Kidney (tissue), 14 donors: ENCODE measurements around the gene ATP7B. TPM values are rescaled to one million over a fixed set of nuclear protein-coding genes. Genes with fewer than 3 reads are reported as not detected.

Source experiments
- DNase-seq, 5 donors: peaks; one replicate each; pipeline ENCODE4 v3.0.0-alpha.2; 2013 to 2020
- FAIRE-seq: peaks from 2 replicates; lab custom pipeline; 2012; peaks lifted over from hg19 to GRCh38; lab: Jason Lieb, UNC
- H3K27ac ChIP-seq, 2 donors: one replicate each; pipeline ENCODE4 v1.7.0; 2013; ENCODE audit warnings: low read depth in 2 of 2, low read length in 2 of 2, inconsistent platforms in 1 of 2
- H3K27me3 ChIP-seq: one replicate; pipeline ENCODE4 v1.7.1; 2013; ENCODE audit warnings: low read length, inconsistent platforms; ENCODE audit not compliant: control insufficient read depth, insufficient read depth
- H3K36me3 ChIP-seq, 3 donors: one replicate each; pipeline versions ENCODE4 v1.7.0 to v1.7.1; 2013; ENCODE audit warnings: low read length in 3 of 3, control low read depth in 1 of 3, inconsistent platforms in 1 of 3; ENCODE audit not compliant: insufficient read depth in 3 of 3, control insufficient read depth in 2 of 3
- H3K4me1 ChIP-seq, 3 donors: one replicate each; pipeline versions ENCODE4 v1.7.0 to v1.7.1; 2013; ENCODE audit warnings: low read length in 3 of 3, inconsistent platforms in 1 of 3, low read depth in 1 of 3; ENCODE audit not compliant: control insufficient read depth in 2 of 3, insufficient read depth in 2 of 3
- H3K4me3 ChIP-seq, 3 donors: one replicate each; pipeline versions ENCODE4 v1.7.0 to v1.8.1; 2013; ENCODE audit warnings: low read length in 3 of 3, control low read depth in 1 of 3, inconsistent platforms in 1 of 3
- H3K9ac ChIP-seq, 3 donors: one replicate each; pipeline versions ENCODE4 v1.7.0 to v1.7.1; 2013; ENCODE audit warnings: low read length in 3 of 3, control low read depth in 1 of 3, inconsistent platforms in 1 of 3
- H3K9me3 ChIP-seq, 3 donors: one replicate each; pipeline versions ENCODE4 v1.7.0 to v1.7.1; 2013; ENCODE audit warnings: low read length in 3 of 3, control low read depth in 1 of 3, inconsistent platforms in 1 of 3; ENCODE audit not compliant: control insufficient read depth in 2 of 3, insufficient read depth in 1 of 3
- intact Hi-C: fragments of 100-400 bp; cut with DNase I; formaldehyde crosslinking; loops from one replicate; pipeline ENCODE4 v1.11.1; 2022
- polyA plus RNA-seq: library from polyadenylated mRNA; stranded (reverse); fragments of 350-450 nt; fragmentation: Illumina TruSeq; extraction: RNeasy Lipid Tissue Mini Kit (QIAGEN cat#74804); gene quantifications from one replicate; pipeline ENCODE4 v1.2.3, GENCODE V29; 2014; ENCODE audit warnings: low read depth, low replicate concordance; ENCODE audit not compliant: insufficient read depth
- total RNA-seq: library from RNA; stranded (reverse); fragmentation: NEBNext Ultra II Directional; extraction: Animal tissue kit (Norgen Biotek cat#: 25700); gene quantifications from one replicate; pipeline ENCODE4 v1.2.1, GENCODE V29; 2021
- TF ChIP-seq, protein P1 (sequence below): IDR thresholded peaks from 3 replicates; pipeline ENCODE4 v1.5.1; 2012; ENCODE audit warnings: mild to moderate bottlenecking, moderate library complexity, borderline replicate concordance; ENCODE audit not compliant: insufficient read depth; ENCODE audit errors: extremely low read depth
- donor health status: control.
- donor health status: control.
- donor health status: control.
- donor health status: control.
- donor health status: control.
- donor health status: DM: yes; HTN: yes; CAD: no.
- donor health status: Normal renal cell carcinoma (clear cell type).

The ATP7B gene
- total and polyA plus RNA-seq, 2 donors from 2014 or later, result 2.0 to 5.7 TPM

DNA sequence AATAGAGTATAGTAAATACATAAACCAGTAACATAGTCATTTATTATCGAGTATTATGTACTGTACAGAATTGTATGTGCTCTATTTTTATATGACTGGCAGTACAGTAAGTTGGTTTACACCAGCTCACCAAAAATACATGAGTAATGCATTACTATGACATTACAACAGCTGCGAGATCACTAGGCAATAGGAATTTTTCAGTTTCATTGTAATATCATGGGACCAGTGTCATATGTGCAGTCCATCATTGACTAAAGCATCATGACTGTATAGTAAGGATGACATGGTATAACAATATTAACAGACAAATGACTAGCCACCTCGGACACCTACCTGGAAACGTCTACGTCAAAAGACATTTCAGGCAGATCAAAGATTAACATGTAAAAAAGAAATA is 33.6 kb downstream of the ATP7B start:
- H3K27ac ChIP-seq, result no peak overlapping the region
- no peak for DNase-seq
- TF ChIP-seq, protein P1, sequence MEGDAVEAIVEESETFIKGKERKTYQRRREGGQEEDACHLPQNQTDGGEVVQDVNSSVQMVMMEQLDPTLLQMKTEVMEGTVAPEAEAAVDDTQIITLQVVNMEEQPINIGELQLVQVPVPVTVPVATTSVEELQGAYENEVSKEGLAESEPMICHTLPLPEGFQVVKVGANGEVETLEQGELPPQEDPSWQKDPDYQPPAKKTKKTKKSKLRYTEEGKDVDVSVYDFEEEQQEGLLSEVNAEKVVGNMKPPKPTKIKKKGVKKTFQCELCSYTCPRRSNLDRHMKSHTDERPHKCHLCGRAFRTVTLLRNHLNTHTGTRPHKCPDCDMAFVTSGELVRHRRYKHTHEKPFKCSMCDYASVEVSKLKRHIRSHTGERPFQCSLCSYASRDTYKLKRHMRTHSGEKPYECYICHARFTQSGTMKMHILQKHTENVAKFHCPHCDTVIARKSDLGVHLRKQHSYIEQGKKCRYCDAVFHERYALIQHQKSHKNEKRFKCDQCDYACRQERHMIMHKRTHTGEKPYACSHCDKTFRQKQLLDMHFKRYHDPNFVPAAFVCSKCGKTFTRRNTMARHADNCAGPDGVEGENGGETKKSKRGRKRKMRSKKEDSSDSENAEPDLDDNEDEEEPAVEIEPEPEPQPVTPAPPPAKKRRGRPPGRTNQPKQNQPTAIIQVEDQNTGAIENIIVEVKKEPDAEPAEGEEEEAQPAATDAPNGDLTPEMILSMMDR, result no peak
- H3K4me1 ChIP-seq, result no peaks in the 10 kb centered on the region
- no peak overlapping the region for H3K4me3 ChIP-seq
- intact Hi-C loops, result no loop called here
- no peaks in the 10 kb centered on the region for H3K27me3 ChIP-seq
- FAIRE-seq, result no peak
- H3K9me3 ChIP-seq, result no peaks in the 10 kb centered on the region
- H3K36me3 ChIP-seq, result no peaks in the 10 kb centered on the region
- H3K9ac ChIP-seq, result no peak overlapping the region

DNA sequence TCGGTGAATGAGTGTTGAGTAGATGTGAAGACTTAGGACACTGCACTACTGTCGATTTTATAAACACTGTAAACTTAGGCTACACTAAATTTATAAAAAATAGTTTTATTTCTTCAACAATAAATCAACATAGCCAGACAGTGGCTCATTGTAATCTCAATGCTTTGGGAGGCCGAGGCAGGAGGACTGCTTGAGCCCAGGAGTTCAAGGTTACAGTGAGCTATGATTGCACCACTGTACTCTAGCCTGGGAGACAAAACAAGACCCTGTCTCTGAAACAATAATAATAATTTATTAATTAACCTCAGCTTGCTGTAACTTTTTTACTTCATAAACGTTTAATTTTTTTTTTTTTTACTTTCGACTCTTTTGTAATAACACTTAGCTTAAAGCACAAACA is 34.4 kb downstream of the ATP7B start:
- Histone ChIP-seq H3K27ac (no peak overlapping the region), H3K9me3 (no peaks in the 10 kb centered on the region), H3K4me3 (no peak overlapping the region), H3K36me3 (no peaks in the 10 kb centered on the region), H3K9ac (no peak overlapping the region), H3K4me1 (no peaks in the 10 kb centered on the region), H3K27me3 (no peaks in the 10 kb centered on the region)
- intact Hi-C loops, result no loop called here
- TF ChIP-seq, protein P1, result no peak
- FAIRE-seq (no peak), DNase-seq (no peak)

DNA sequence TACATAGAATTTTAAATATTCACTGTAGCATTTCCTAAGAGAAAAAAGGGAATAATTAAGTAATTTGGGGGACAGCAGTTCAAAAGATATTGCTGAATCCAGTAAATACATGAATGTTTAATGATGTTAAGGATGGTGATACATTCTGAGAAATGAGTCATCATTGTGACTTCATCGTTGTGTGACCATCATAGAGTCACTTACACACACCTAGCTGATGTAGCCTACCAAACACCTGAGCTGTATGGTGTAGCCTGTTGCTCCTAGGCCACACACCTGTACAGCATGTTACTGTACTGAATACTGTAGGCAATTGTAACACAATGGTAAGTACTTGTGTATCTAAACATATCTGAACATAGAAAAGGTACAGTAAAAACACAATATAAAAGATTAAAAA is 34.8 kb downstream of the ATP7B start:
- no peaks in the 10 kb centered on the region for H3K36me3 ChIP-seq
- no peak overlapping the region for H3K4me3 ChIP-seq
- H3K9ac ChIP-seq, result no peak overlapping the region
- FAIRE-seq, result no peak
- H3K27ac ChIP-seq, result no peak overlapping the region
- TF ChIP-seq, protein P1, result no peak
- H3K4me1 ChIP-seq, result no peaks in the 10 kb centered on the region
- no peaks in the 10 kb centered on the region for H3K9me3 ChIP-seq
- intact Hi-C loops, result no loop called here
- no peaks in the 10 kb centered on the region for H3K27me3 ChIP-seq
- DNase-seq, result no peak

DNA sequence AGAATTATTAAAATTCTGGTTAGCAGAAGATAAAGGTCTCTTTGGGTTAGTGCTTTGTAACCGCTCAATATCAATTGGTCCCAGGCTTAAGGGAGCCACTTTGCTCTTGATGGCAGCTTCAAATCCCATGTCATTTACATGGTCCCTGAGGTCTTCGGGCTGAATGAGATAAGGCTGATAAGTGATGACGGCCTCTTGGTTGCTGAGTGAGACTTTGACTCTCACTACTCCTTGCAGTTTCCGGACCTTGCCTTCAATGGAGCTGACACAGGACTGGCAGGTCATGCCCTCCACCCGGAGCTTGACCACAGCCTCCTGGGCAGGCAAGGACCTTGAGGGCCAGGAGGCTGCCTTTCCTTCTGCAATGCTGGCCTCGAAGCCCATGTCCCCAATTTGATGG is 36.8 kb downstream of the ATP7B start:
- FAIRE-seq, result no peak
- Histone ChIP-seq H3K4me1 (no peaks in the 10 kb centered on the region), H3K9me3 (no peaks in the 10 kb centered on the region), H3K9ac (no peak overlapping the region), H3K27me3 (no peaks in the 10 kb centered on the region), H3K36me3 (peaks cover 0 to 2% (median 0%) of the 10 kb centered on the region in 3 donors), H3K4me3 (no peak overlapping the region), H3K27ac (no peak overlapping the region)
- intact Hi-C loops, result no loop called here
- TF ChIP-seq, protein P1, result no peak
- DNase-seq, result no peak
